NCI-H146 treated with DMSO at 0.1 percent for 48 hours (cell line): ENCODE data around the gene BBS9.

Experiments
- DNase-seq: peaks from one replicate; lab custom pipeline; 2025; ENCODE audit not compliant: unreplicated experiment; lab: John Stamatoyannopoulos, UW

BBS9 gene

GRCh38 chr7:33534833-33535232, 405.5 kb downstream of the BBS9 start:
- DNase-seq: no peak

- no peak for DNase-seq
Measured at GRCh38 chr7:33535989-33536388, 406.6 kb downstream of the BBS9 start.

DNA sequence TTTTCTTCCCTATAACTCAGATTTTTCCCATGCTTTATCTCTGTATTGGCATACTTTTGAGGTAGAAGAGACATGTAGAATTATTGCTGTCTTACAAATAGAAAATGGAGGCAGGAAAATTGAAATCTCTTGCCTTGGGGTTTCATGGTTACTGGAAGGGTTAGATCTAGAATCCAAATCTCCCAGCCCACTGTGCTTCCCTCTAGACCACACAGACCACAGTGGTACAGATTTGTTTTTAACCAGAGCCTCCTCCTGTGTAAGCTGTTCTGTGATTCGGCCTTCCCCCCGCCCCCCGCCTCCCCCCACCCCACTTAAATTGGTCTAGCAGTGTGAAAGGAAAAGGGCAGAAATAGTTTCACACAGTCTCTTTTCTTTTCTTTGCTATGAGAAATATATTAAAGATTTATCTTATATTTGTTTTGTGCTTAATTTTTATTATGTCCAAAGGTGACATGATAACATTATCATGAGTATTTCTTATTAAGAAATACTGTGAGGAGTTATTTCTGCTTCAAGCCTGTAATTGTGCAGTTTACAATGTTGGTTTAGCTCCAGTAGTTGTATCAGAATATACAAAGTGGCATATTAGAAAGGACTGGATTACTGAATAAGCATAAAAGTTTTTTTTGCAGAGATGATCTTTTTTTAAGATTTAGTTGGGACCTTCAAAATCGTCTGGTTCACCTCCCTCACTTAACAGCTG, 407.2 kb downstream of the BBS9 start:
- no peak for DNase-seq

GRCh38 chr7:33537104-33537477, 407.7 kb downstream of the BBS9 start:
- DNase-seq: no peak

DNA sequence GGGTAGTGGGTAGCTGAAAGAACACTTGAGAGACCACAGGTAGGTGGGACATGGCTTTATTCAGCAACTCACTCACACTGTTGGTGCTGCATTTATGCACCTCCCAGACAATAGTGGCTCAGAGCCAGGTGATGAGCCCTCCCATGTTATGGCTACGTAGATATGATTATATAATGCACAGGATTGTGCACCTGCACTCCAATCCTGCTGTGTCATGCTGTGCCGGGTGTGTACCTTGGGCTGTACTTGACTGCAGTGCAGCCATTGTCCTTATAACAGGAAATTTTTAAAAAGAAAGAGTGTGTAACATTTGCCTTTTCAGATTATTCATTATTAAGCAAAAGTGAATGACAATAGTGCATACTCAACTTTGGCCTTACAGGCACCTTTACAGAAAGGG, 409.8 kb downstream of the BBS9 start:
- DNase-seq: no peak

DNA sequence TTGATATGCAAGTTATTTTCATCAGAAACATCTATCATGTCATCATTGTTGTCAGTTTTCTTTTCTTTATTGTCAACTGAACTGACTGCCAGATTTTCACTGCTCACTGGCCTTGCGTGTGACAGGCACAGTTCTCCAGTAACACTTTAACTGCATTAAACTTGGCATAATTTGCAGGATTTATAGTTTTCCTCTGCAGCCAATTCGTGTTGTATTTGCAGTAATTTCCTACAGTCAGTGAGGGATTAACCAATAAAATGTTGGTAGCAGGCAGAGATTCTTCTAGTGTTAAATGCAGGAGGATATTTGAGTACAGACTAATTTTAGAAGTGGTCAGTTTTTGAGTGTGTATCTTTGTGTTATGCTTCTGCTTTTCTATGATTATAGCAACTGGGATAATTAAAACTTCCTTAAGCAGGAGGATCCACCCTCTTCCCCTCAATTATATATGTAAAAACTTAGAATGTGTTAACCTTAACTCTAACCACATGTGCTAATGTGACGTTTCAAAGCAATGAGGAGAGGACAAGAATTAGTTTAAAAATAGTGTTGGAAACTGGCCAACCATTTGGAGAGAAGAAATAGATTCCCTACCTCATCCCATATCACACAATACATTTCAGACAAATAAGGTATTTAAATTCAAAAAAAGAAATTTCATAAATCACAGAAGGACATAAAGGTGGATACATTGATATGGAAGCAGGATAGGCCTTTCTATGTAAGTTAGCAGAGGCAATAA, 410.5 kb downstream of the BBS9 start:
- DNase-seq: no peak

DNA sequence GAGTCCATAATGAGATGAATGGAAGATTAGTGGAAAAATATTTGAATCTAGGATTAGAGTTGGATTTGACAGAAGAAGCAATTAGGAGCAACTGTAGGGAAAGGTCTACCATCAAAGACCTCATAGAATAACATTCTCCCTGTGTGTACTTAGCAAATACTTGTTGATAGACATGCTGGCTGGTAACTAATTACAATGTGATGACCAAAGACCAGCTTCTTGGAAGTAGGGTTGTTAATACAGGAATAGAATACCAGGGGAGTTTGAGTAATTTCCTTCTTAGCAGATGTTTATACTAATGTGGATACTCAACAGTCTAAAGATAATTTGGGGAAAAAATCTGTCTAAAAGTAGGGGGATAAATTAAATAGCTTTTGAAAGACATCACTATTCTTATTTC, 418.5 kb downstream of the BBS9 start:
- DNase-seq: no peak

DNA sequence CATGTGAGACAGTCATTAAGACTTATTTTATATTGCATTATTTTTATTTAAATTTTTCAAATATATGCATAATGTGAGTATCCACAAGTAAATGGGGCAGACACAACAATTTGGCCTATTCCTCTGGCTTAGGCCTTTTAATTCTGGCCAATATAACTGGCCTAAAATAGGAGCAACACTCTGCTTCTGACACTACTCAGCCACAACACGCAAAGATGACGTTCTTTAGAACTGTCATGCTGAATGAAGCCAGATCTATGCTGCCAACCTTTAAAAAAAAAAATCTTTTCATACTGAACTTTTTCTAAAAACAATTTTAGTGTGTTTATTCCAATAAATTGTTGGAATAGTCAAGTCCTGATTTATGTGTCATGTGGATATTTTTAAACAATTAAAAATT, 421.0 kb downstream of the BBS9 start:
- no peak for DNase-seq

- DNase-seq: no peak
Measured at GRCh38 chr7:33550979-33551378, 421.6 kb downstream of the BBS9 start.

DNA sequence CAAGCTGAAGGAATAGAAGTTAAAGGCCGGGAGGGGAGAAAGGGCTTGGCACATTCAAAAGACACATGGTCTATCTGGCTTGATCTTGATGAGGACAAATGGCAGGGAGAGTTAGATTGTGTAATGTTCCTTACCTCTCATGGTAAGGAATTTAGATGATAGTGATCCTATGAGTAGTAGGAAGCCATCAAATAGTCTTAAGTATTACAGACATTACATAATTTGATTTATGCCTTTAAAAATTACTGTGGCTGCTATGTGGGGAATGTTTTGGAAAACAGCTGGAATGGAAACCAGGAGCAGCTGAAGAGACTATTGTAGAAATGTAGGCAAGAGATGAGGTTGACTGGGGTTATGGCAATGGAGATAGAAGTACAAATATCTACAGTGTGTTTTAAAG, 424.7 kb downstream of the BBS9 start:
- no peak for DNase-seq

DNA sequence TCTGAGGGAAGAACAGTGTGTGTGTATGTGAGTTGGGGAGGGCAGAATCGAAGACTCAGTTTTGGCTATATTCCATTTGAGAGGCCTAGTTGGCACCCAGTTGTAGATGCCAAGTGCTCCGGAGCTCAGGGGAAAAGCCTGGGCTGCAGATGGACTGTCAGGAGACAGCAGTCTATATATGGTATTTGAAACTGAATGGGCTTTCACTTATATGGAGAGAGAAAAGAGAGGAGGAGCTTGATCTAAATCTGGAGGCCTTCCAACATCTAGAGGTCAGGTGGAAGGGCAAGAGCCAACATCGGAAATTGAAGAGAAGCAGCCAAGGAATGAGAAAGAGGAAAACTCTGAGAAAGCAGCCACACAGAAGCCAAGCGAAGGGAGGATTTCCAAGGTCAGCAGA, 425.2 kb downstream of the BBS9 start:
- DNase-seq: no peak

DNA sequence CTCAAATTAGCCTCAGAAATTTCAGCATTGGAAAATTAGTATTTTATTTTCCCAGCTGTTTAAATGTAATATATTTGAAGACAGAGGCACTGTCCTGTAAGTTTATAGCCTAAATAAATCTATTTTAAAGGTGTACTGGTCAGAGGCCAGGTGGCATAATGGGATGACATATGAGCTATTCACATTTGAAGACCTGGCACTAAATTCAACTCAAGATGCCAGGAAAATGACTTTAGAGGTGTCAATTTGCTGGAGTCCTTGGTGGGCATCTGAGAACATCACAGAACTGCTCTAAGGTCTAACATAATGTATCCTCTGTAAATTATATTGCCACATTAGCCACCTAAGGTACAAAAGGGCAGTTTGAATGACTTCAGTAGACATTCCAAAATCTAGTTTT, 427.1 kb downstream of the BBS9 start:
- DNase-seq: no peak

GRCh38 chr7:33558549-33559323, 429.4 kb downstream of the BBS9 start:
- no peak for DNase-seq

GRCh38 chr7:33559324-33559710, 430.0 kb downstream of the BBS9 start:
- no peak for DNase-seq

GRCh38 chr7:33562996-33563395, 433.6 kb downstream of the BBS9 start:
- no peak for DNase-seq

DNA sequence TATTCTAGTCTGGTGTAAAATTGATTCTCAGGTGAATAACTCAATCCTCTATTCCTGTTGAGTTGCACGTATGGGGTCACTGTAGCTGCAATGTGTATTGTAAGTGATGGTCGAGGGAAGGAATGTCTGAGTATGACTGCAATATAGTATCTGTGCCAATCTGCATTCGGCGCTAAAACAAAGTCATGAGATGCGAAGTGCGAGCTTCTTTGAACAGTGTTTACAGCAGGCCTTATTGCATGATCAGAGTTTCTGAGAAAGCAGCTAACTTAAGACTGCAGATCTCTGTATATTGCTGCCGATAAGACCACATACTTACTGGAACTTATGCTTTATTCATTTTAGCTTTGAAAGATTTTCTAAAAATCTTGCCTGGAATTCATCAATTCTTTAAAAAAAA, 434.3 kb downstream of the BBS9 start:
- DNase-seq: no peak

GRCh38 chr7:33578166-33578565, 448.8 kb downstream of the BBS9 start:
- DNase-seq: no peak

- no peak for DNase-seq
Measured at GRCh38 chr7:33578881-33579672, 449.7 kb downstream of the BBS9 start.

GRCh38 chr7:33579673-33579960, 450.3 kb downstream of the BBS9 start:
- no peak for DNase-seq

- DNase-seq: no peak
Measured at GRCh38 chr7:33581236-33581635, 451.9 kb downstream of the BBS9 start.

GRCh38 chr7:33582104-33582503, 452.7 kb downstream of the BBS9 start:
- no peak for DNase-seq

DNA sequence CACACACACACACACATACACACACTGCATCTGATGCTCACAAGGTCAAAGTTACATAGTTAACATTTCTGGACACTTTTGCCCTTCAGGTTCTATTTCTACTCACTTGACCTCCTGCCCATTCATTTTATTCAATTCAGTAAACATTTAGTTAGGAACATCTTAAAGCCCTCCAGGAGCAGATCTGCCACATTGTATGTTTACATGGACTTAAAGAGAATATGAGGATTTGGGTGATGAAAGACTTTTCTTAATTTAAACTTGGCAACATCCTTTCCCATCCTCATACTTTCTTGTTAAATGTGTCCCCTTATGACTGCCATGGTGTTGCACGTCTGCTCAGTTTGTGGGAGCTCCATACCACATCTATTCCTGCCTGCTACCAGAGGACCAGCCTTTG, 453.2 kb downstream of the BBS9 start:
- no peak for DNase-seq
